ENCODE data around the gene TMEM229B. TPM values are rescaled to one million over a fixed set of nuclear protein-coding genes. Genes with fewer than 3 reads are reported as not detected.

TMEM229B gene
- total and polyA plus RNA-seq, 4 donors, result 0.28 to 4.8 (median 2.3) TPM

GRCh38 chr14:67483579-67484285 is 4.8 kb downstream of the TMEM229B start:
- no peaks in the 10 kb centered on the region for H3K27me3 ChIP-seq (ENCODE audit: control insufficient read depth in 1 of 2, insufficient read depth in 2 of 2, low read length in 1 of 2)

GRCh38 chr14:67482231-67483164 is 6.0 kb downstream of the TMEM229B start:
- Histone ChIP-seq H3K4me3 (ENCODE audit: low read length in 2 of 2) (no peak overlapping the region), H3K9me3 (ENCODE audit: control insufficient read depth, low read length) (no peaks in the 10 kb centered on the region), H3K4me1 (ENCODE audit: control insufficient read depth in 1 of 2, insufficient read depth in 2 of 2, low read length in 2 of 2) (no peaks in the 10 kb centered on the region), H3K27ac (ENCODE audit: low read depth in 1 of 2, low read length in 2 of 2) (no peak overlapping the region), H3K36me3 (ENCODE audit: control insufficient read depth in 1 of 2, insufficient read depth in 2 of 2, low read length in 1 of 2) (no peaks in the 10 kb centered on the region), H3K27me3 (ENCODE audit: control insufficient read depth in 1 of 2, insufficient read depth in 2 of 2, low read length in 1 of 2) (no peaks in the 10 kb centered on the region)
- DNase-seq (no peak), ATAC-seq (ENCODE audit: low FRiP score) (no peak)
- WGBS, 2 donors, result 89 to 94% methylated on average over 8 of the region's 8 CpGs
- intact Hi-C loops (cut with DNase I), result no loop called here

More at GRCh38 chr14:67483579-67484285, 4.8 kb downstream of the TMEM229B start:
- intact Hi-C loops (cut with DNase I), result no loop called here
- ATAC-seq (ENCODE audit: low FRiP score) (no peak), DNase-seq (no peak)
- Histone ChIP-seq H3K9me3 (ENCODE audit: control insufficient read depth, low read length) (no peaks in the 10 kb centered on the region), H3K27ac (ENCODE audit: low read depth in 1 of 2, low read length in 2 of 2) (no peak overlapping the region), H3K36me3 (ENCODE audit: control insufficient read depth in 1 of 2, insufficient read depth in 2 of 2, low read length in 1 of 2) (no peaks in the 10 kb centered on the region), H3K4me1 (ENCODE audit: control insufficient read depth in 1 of 2, insufficient read depth in 2 of 2, low read length in 2 of 2) (no peaks in the 10 kb centered on the region), H3K4me3 (ENCODE audit: low read length in 2 of 2) (no peak overlapping the region)
- WGBS, 2 donors, result 70 to 81% methylated on average over 8 of the region's 8 CpGs

GRCh38 chr14:67480011-67480410 is 8.5 kb downstream of the TMEM229B start:
- 53 to 62% methylated on average over 9 of the region's 9 CpGs for WGBS, 2 donors
- DNase-seq (no peak), ATAC-seq (ENCODE audit: low FRiP score) (no peak)

GRCh38 chr14:67478800-67479084 is 9.8 kb downstream of the TMEM229B start:
- H3K36me3 ChIP-seq (ENCODE audit: control insufficient read depth in 1 of 2, insufficient read depth in 2 of 2, low read length in 1 of 2), result no peaks in the 10 kb centered on the region
- no peaks in the 10 kb centered on the region for H3K4me1 ChIP-seq (ENCODE audit: control insufficient read depth in 1 of 2, insufficient read depth in 2 of 2, low read length in 2 of 2)
- ATAC-seq (ENCODE audit: low FRiP score), result no peak
- DNase-seq, result no peak
- intact Hi-C loops (cut with DNase I), result no loop called here
- H3K27me3 ChIP-seq (ENCODE audit: control insufficient read depth in 1 of 2, insufficient read depth in 2 of 2, low read length in 1 of 2), result no peaks in the 10 kb centered on the region
- no peaks in the 10 kb centered on the region for H3K9me3 ChIP-seq (ENCODE audit: control insufficient read depth, low read length)
- H3K27ac ChIP-seq (ENCODE audit: low read depth in 1 of 2, low read length in 2 of 2), result no peak overlapping the region
- 62 to 65% methylated on average over 2 of the region's 2 CpGs for WGBS, 2 donors
- H3K4me3 ChIP-seq (ENCODE audit: low read length in 2 of 2), result no peak overlapping the region

More at GRCh38 chr14:67480011-67480410, 8.5 kb downstream of the TMEM229B start:
- intact Hi-C loops (cut with DNase I), result no loop called here
- Histone ChIP-seq H3K4me3 (ENCODE audit: low read length in 2 of 2) (no peak overlapping the region), H3K9me3 (ENCODE audit: control insufficient read depth, low read length) (no peaks in the 10 kb centered on the region), H3K27ac (ENCODE audit: low read depth in 1 of 2, low read length in 2 of 2) (no peak overlapping the region), H3K27me3 (ENCODE audit: control insufficient read depth in 1 of 2, insufficient read depth in 2 of 2, low read length in 1 of 2) (no peaks in the 10 kb centered on the region), H3K36me3 (ENCODE audit: control insufficient read depth in 1 of 2, insufficient read depth in 2 of 2, low read length in 1 of 2) (no peaks in the 10 kb centered on the region), H3K4me1 (ENCODE audit: control insufficient read depth in 1 of 2, insufficient read depth in 2 of 2, low read length in 2 of 2) (no peaks in the 10 kb centered on the region)

- ATAC-seq (ENCODE audit: low FRiP score), result no peak
- Histone ChIP-seq H3K4me3 (ENCODE audit: low read length in 2 of 2) (no peak overlapping the region), H3K36me3 (ENCODE audit: control insufficient read depth in 1 of 2, insufficient read depth in 2 of 2, low read length in 1 of 2) (no peaks in the 10 kb centered on the region), H3K9me3 (ENCODE audit: control insufficient read depth, low read length) (no peaks in the 10 kb centered on the region), H3K27me3 (ENCODE audit: control insufficient read depth in 1 of 2, insufficient read depth in 2 of 2, low read length in 1 of 2) (no peaks in the 10 kb centered on the region), H3K27ac (ENCODE audit: low read depth in 1 of 2, low read length in 2 of 2) (no peak overlapping the region), H3K4me1 (ENCODE audit: control insufficient read depth in 1 of 2, insufficient read depth in 2 of 2, low read length in 2 of 2) (no peaks in the 10 kb centered on the region)
- WGBS, 2 donors, result 72 to 75% methylated on average over 11 of the region's 11 CpGs
- intact Hi-C loops (cut with DNase I), result no loop called here
- no peak for DNase-seq
Measured at GRCh38 chr14:67477926-67478799, 10.4 kb downstream of the TMEM229B start.

GRCh38 chr14:67474366-67474765 is 14.2 kb downstream of the TMEM229B start:
- Histone ChIP-seq H3K9me3 (ENCODE audit: control insufficient read depth, low read length) (no peaks in the 10 kb centered on the region), H3K27me3 (ENCODE audit: control insufficient read depth in 1 of 2, insufficient read depth in 2 of 2, low read length in 1 of 2) (no peaks in the 10 kb centered on the region), H3K4me1 (ENCODE audit: control insufficient read depth in 1 of 2, insufficient read depth in 2 of 2, low read length in 2 of 2) (no peaks in the 10 kb centered on the region), H3K27ac (ENCODE audit: low read depth in 1 of 2, low read length in 2 of 2) (no peak overlapping the region), H3K36me3 (ENCODE audit: control insufficient read depth in 1 of 2, insufficient read depth in 2 of 2, low read length in 1 of 2) (no peaks in the 10 kb centered on the region), H3K4me3 (ENCODE audit: low read length in 2 of 2) (no peak overlapping the region)
- ATAC-seq (ENCODE audit: low FRiP score), result no peak
- no peak for DNase-seq
- WGBS, 2 donors, result 88 to 95% methylated on average over 1 of the region's 1 CpG
- intact Hi-C loops (cut with DNase I), result no loop called here

GRCh38 chr14:67473290-67474082 is 15.0 kb downstream of the TMEM229B start:
- intact Hi-C loops (cut with DNase I), result no loop called here
- no peak for ATAC-seq (ENCODE audit: low FRiP score)
- Histone ChIP-seq H3K36me3 (ENCODE audit: control insufficient read depth in 1 of 2, insufficient read depth in 2 of 2, low read length in 1 of 2) (no peaks in the 10 kb centered on the region), H3K9me3 (ENCODE audit: control insufficient read depth, low read length) (no peaks in the 10 kb centered on the region), H3K27me3 (ENCODE audit: control insufficient read depth in 1 of 2, insufficient read depth in 2 of 2, low read length in 1 of 2) (no peaks in the 10 kb centered on the region), H3K27ac (ENCODE audit: low read depth in 1 of 2, low read length in 2 of 2) (no peak overlapping the region), H3K4me1 (ENCODE audit: control insufficient read depth in 1 of 2, insufficient read depth in 2 of 2, low read length in 2 of 2) (no peaks in the 10 kb centered on the region), H3K4me3 (ENCODE audit: low read length in 2 of 2) (no peak overlapping the region)
- DNase-seq, result no peak
- WGBS, 2 donors, result 96 to 97% methylated on average over 49 to 52 of the region's 52 CpGs

GRCh38 chr14:67472726-67473125 is 15.8 kb downstream of the TMEM229B start:
- no peak for ATAC-seq (ENCODE audit: low FRiP score)
- DNase-seq, result no peak
- Histone ChIP-seq H3K36me3 (ENCODE audit: control insufficient read depth in 1 of 2, insufficient read depth in 2 of 2, low read length in 1 of 2) (no peaks in the 10 kb centered on the region), H3K9me3 (ENCODE audit: control insufficient read depth, low read length) (no peaks in the 10 kb centered on the region), H3K27ac (ENCODE audit: low read depth in 1 of 2, low read length in 2 of 2) (no peak overlapping the region), H3K27me3 (ENCODE audit: control insufficient read depth in 1 of 2, insufficient read depth in 2 of 2, low read length in 1 of 2) (no peaks in the 10 kb centered on the region), H3K4me3 (ENCODE audit: low read length in 2 of 2) (no peak overlapping the region), H3K4me1 (ENCODE audit: control insufficient read depth in 1 of 2, insufficient read depth in 2 of 2, low read length in 2 of 2) (no peaks in the 10 kb centered on the region)
- WGBS, 2 donors, result 78 to 86% methylated on average over 10 of the region's 10 CpGs
- intact Hi-C loops (cut with DNase I), result no loop called here
